GM12872 (cell line): ENCODE results near the gene PDZD7.

Experiments
- TF ChIP-seq, protein P1 (sequence below): IDR thresholded peaks from 3 replicates; pipeline ENCODE4 v1.5.1; 2011; ENCODE audit warnings: low read depth, mild to moderate bottlenecking, low read length, moderate library complexity; ENCODE audit not compliant: insufficient read depth

The PDZD7 gene

DNA sequence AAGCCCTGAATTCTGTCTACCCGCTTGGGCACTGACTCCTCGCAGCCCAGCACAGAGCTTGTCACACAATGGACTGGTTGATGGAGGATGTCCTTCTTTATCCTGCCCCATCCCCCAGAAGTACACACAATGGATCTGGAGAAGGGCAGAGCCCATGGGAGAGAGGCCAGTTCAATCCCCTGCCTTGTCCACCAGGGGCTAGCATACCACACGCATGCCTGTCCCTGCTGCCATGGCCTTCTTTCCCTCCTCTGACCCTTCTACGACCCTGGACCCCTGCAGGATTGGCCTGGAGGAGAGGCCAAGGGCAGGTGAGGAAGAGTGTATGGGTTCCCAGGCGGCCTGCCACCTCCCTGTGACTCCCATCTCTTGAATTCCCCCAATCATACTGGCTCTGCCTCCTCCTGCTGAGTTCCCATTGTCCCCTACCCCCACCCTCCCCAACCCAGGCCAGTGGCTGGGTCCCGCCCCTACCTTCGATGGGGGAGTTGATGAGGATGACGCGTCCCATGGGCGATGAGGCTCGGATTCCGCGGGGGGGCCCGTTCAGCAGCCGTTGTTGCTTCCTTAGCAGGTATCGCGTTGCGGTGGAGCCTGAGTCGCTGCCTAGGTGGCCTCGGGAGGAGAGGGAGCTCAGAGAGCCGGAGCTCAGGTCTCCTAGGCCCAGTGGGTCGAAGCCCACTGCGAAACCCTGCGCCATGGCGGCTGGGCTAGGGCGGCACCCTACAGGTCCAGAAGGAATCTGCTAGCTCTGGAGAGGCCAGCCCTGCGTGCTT lies 1.2 kb downstream of the PDZD7 start:
- TF ChIP-seq, protein P1, sequence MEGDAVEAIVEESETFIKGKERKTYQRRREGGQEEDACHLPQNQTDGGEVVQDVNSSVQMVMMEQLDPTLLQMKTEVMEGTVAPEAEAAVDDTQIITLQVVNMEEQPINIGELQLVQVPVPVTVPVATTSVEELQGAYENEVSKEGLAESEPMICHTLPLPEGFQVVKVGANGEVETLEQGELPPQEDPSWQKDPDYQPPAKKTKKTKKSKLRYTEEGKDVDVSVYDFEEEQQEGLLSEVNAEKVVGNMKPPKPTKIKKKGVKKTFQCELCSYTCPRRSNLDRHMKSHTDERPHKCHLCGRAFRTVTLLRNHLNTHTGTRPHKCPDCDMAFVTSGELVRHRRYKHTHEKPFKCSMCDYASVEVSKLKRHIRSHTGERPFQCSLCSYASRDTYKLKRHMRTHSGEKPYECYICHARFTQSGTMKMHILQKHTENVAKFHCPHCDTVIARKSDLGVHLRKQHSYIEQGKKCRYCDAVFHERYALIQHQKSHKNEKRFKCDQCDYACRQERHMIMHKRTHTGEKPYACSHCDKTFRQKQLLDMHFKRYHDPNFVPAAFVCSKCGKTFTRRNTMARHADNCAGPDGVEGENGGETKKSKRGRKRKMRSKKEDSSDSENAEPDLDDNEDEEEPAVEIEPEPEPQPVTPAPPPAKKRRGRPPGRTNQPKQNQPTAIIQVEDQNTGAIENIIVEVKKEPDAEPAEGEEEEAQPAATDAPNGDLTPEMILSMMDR, result peak; percentile 23; the same call in 1 of the 3 replicates

DNA sequence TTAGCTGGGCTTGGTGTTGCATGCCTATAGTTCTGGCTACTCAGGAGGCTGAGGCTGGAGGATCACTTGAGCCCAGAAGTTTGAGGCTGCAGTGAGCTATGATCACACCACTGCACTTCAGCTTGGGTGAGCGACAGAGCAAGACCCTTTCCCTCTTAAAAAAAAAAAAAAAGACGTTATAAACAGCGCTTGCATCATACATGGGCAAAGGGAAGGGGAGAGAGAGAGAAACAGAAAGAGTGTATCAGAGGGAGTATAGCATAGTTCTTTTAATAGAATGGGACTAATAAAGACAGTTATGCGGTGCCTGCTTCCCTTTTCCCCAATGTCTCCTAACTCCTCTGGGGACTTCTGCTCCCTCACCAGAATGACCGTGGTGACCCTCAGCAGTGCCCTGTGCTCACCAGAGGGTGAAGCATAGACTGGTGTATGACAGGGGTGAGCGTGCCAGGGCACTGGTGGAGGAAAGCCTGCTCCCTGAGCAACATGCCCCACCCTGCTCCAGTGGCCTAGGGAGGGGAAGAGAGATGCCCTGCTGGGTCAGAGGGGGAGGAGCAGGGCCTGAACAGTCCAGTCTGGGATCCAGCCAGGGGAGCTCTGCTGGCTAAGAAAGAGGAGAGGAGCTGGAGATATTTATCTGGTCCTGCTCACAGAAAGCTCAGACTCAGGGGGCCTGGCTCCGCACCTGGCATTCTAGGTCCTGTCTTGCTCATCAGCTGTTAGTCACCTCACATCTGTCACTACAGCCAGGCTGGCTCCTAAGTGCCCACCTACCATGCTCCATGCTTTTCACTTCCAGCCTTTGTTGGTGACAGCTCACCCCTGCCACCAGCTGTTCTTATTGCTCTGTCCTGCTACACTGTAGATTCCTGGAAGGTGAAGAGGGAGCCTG lies 2.2 kb downstream of the PDZD7 start:
- TF ChIP-seq, protein P1, result no peak

DNA sequence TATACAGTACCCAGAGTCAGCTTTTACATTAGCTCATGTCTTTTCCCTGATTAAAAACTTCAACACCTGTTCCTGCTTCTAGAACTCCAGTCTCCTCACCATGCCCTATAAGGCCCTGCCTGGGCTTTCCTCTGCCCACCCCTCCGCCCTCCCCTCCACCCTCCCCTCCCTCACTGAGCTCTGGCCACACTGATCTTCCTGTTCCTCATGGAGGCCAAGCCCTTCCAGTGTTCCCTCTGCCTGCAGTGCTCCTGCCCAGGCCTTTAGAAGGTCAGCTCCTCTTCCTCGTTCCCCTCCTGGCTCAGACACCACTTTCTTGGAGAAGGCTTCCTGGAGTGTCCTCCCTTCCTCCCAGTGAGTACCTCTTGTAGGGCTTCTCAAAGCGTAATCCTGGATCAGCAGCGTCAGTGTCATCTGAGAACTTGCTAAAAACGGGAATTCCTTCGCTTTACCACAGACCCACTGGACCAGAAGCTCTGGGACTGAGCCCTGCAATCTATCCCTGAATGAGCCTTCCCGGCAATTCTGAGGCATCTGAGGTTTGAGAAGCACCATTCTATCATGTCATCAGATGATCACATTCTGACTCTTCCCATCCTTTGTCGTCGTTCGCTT lies 3.7 kb downstream of the PDZD7 start:
- TF ChIP-seq, protein P1, result no peak

DNA sequence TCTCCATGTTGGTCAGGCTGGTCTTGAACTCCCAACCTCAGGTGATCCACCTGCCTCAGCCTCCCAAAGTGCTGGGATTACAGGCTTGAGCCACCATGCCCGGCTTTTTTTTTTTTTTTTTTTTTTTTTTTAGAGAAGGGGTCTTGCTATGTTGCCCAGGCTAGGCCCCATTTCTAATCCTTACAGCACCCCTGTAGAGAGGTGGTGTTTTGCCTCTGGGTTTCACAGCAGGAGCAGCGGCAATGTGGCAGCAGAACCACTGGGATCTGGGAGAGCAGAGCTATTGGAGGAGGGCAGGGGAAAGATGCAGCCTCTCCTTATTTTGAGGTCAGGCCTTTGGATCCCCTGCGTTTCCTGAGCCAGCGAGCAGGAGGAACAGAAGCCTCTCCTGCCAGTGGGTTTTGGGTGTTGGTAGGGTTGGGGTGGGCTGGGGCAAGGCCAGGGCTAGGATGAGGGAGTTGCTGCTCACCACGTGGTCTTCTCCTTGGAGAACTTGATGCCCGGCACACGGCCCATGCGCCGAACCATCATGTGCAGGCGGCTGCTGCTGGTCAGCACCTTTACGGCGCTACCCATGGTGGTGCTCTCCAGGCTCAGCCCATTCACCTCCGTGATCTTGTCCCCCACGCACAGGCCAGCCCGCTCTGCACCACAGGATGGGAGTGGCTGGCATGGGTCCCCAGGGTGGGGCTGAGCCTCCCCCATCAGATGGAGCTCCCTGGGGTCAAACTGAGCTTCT lies 7.8 kb downstream of the PDZD7 start:
- TF ChIP-seq, protein P1, result no peak

DNA sequence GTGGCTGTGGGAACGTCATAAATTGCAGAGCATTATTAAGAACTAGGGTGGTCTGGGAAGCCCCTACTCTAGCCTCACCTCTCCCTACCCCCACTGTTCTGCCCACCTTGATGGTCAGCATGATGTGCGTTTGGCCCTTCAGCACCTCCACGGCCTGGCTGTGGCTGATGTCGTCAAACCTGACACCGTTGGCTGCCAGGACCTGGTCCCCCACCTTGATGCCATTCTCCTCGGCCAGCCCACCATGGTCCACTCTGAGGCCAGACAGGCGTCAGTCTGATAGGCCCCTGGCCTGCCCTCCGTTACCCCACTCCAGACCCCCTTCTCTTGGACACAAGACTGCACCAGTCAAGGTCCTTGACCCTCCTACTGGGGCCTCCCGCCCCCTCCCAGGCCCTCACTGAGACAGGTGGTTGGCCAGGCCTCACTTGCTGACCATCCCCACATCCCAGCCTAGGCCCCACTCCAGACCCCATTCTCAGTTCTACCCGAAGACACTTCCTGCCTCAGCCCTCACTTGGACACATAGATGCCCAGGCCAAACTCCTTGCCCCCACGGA lies 9.2 kb downstream of the PDZD7 start:
- TF ChIP-seq, protein P1, result no peak

DNA sequence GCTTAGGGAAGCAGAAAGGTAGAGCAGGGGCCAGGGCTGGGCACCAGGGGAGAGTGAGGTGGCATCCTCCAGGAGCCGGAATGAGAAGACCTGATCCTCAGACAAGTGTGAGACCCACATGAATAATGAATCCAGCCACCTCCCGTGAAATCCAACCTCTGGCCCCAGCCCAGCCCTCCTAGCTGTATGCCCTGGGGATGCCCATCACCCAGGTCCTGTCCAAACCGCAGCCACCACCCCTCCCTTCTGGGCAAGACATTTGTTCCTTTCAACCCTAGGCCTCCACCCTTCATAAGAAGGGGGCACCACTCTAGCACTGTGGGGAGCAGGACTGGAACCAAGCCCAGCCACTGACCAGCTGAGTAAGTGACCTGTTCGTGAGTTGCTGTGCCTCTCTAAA lies 9.7 kb downstream of the PDZD7 start:
- TF ChIP-seq, protein P1, result no peak
